ENCODE data around the gene SIM2.

The SIM2 gene

GRCh38 chr21:36686955-36687354 is 12.0 kb upstream of the SIM2 start:
- no peak overlapping the region for H3K4me3 ChIP-seq (ENCODE audit: low read depth, low read length)
- no peak for TF ChIP-seq CTCF (IDR thresholded peaks at IDR 0.05; ENCODE audit: borderline replicate concordance, insufficient read depth, low read depth, low read length)

- no peak overlapping the region for H3K4me3 ChIP-seq (ENCODE audit: low read depth, low read length)
- TF ChIP-seq CTCF (IDR thresholded peaks at IDR 0.05; ENCODE audit: borderline replicate concordance, insufficient read depth, low read depth, low read length) = no peak
These were observed 10.6 kb upstream of the SIM2 start for GRCh38 chr21:36688324-36688723.

GRCh38 chr21:36689324-36689723 is 9.6 kb upstream of the SIM2 start:
- no peak overlapping the region for H3K4me3 ChIP-seq (ENCODE audit: low read depth, low read length)
- no peak for TF ChIP-seq CTCF (IDR thresholded peaks at IDR 0.05; ENCODE audit: borderline replicate concordance, insufficient read depth, low read depth, low read length)

GRCh38 chr21:36690628-36691554 is 8.0 kb upstream of the SIM2 start:
- no peak overlapping the region for H3K4me3 ChIP-seq (ENCODE audit: low read depth, low read length)
- no peak for TF ChIP-seq CTCF (IDR thresholded peaks at IDR 0.05; ENCODE audit: borderline replicate concordance, insufficient read depth, low read depth, low read length)

GRCh38 chr21:36691555-36692041 is 7.3 kb upstream of the SIM2 start:
- no peak overlapping the region for H3K4me3 ChIP-seq (ENCODE audit: low read depth, low read length)

GRCh38 chr21:36692114-36692834 is 6.6 kb upstream of the SIM2 start:
- TF ChIP-seq CTCF (IDR thresholded peaks at IDR 0.05; ENCODE audit: borderline replicate concordance, insufficient read depth, low read depth, low read length) = no peak
- no peak overlapping the region for H3K4me3 ChIP-seq (ENCODE audit: low read depth, low read length)

More at GRCh38 chr21:36691555-36692041, 7.3 kb upstream of the SIM2 start:
- no peak for TF ChIP-seq CTCF (IDR thresholded peaks at IDR 0.05; ENCODE audit: borderline replicate concordance, insufficient read depth, low read depth, low read length)

Measured in GM12875 (cell line).